ENCODE measurements around the gene INPP5A. TPM values are rescaled to one million over a fixed set of nuclear protein-coding genes. Genes with fewer than 3 reads are reported as not detected.
"Not testable (repeated sequence)": the region's sequence is repeated elsewhere in the genome, so short reads cannot be mapped to it uniquely, and the experiment has no call there.

Gene INPP5A
- total RNA-seq, 6 donors from 2014 or later: 28.6 to 81.7 (median 44.8) TPM

GRCh38 chr10:132500781-132501415 lies 36.7 kb upstream of the INPP5A start:
- H3K27me3 ChIP-seq: no peaks in the 10 kb centered on the region
- no peak for ATAC-seq (ENCODE audit: low FRiP score in 2 of 2)
- H3K27ac ChIP-seq: no peak overlapping the region
- DNase-seq: no peak
- TF ChIP-seq EP300 (IDR thresholded peaks at IDR 0.05) (no peak), POLR2A (IDR thresholded peaks at IDR 0.05) (no peak), POLR2AphosphoS5 (IDR thresholded peaks at IDR 0.05) (no peak), CTCF (IDR thresholded peaks at IDR 0.05) (no peak)
- H3K4me1 ChIP-seq: peaks cover 0 to 6% (median 0%) of the 10 kb centered on the region in 4 donors
- no peaks in the 10 kb centered on the region for H3K36me3 ChIP-seq
- H3K4me3 ChIP-seq: no peak overlapping the region
- WGBS, 2 donors: 87 to 91% methylated on average over 14 of the region's 14 CpGs
- no peaks in the 10 kb centered on the region for H3K9me3 ChIP-seq

- Histone ChIP-seq H3K4me1 (no peaks in the 10 kb centered on the region), H3K9me3 (no peaks in the 10 kb centered on the region), H3K27me3 (no peaks in the 10 kb centered on the region), H3K4me3 (no peak overlapping the region), H3K36me3 (no peaks in the 10 kb centered on the region), H3K27ac (no peak overlapping the region)
- no peak for TF ChIP-seq POLR2A (IDR thresholded peaks at IDR 0.05)
- no peak for TF ChIP-seq POLR2AphosphoS5 (IDR thresholded peaks at IDR 0.05)
- no peak for TF ChIP-seq CTCF (IDR thresholded peaks at IDR 0.05)
- TF ChIP-seq EP300 (IDR thresholded peaks at IDR 0.05): no peak
- 82 to 84% methylated on average over 30 to 32 of the region's 32 CpGs for WGBS, 2 donors
- ATAC-seq (ENCODE audit: low FRiP score in 2 of 2) (no peak), DNase-seq (no peak)
These were observed 34.9 kb upstream of the INPP5A start for GRCh38 chr10:132502544-132503300.

- Histone ChIP-seq H3K4me3 (no peak overlapping the region), H3K9me3 (no peaks in the 10 kb centered on the region), H3K27ac (no peak overlapping the region), H3K36me3 (no peaks in the 10 kb centered on the region), H3K4me1 (peaks cover 0 to 5% (median 4%) of the 10 kb centered on the region in 4 donors), H3K27me3 (no peaks in the 10 kb centered on the region)
- DNase-seq (peak in 1 of 2 donors; percentile 39), ATAC-seq (ENCODE audit: low FRiP score in 2 of 2) (no peak)
- WGBS, 2 donors: 33 to 88% methylated on average over 2 to 15 of the region's 15 CpGs
- TF ChIP-seq POLR2A (IDR thresholded peaks at IDR 0.05) (no peak), POLR2AphosphoS5 (IDR thresholded peaks at IDR 0.05) (no peak), EP300 (IDR thresholded peaks at IDR 0.05) (no peak), CTCF (IDR thresholded peaks at IDR 0.05) (no peak)
These were observed 33.8 kb upstream of the INPP5A start for GRCh38 chr10:132503581-132504421.

GRCh38 chr10:132504501-132505272 lies 32.9 kb upstream of the INPP5A start:
- H3K9me3 ChIP-seq: no peaks in the 10 kb centered on the region
- 90 to 94% methylated on average over 9 to 14 of the region's 14 CpGs for WGBS, 2 donors
- no peak overlapping the region for H3K4me3 ChIP-seq
- TF ChIP-seq CTCF (IDR thresholded peaks at IDR 0.05): no peak
- no peak overlapping the region for H3K27ac ChIP-seq
- DNase-seq: peak in 1 of 2 donors; percentile 30
- peaks cover 0 to 10% (median 5%) of the 10 kb centered on the region in 4 donors for H3K4me1 ChIP-seq
- ATAC-seq (ENCODE audit: low FRiP score in 2 of 2): no peak
- H3K36me3 ChIP-seq: no peaks in the 10 kb centered on the region
- no peaks in the 10 kb centered on the region for H3K27me3 ChIP-seq

GRCh38 chr10:132505546-132505945 lies 32.0 kb upstream of the INPP5A start:
- Histone ChIP-seq H3K27ac (peak overlapping the region in 1 of 4 donors; percentile 58), H3K4me1 (peaks cover 0 to 10% (median 5%) of the 10 kb centered on the region in 4 donors)
- H3K4me3 ChIP-seq; H3K27me3 ChIP-seq; ATAC-seq (ENCODE audit: low FRiP score in 2 of 2); H3K36me3 ChIP-seq; H3K9me3 ChIP-seq; DNase-seq: not testable (repeated sequence)
- 54 to 60% methylated on average over 9 to 13 of the region's 23 CpGs for WGBS, 2 donors

Data from upper lobe of left lung (tissue), 6 donors.